ENCODE data around the gene SAMSN1. TPM values are rescaled to one million over a fixed set of nuclear protein-coding genes. Genes with fewer than 3 reads are reported as not detected.
A peak's percentile ranks its signal among the peaks of the same experiment; 100 is the strongest.
"Not testable (repeated sequence)": the region's sequence is repeated elsewhere in the genome, so short reads cannot be mapped to it uniquely, and the experiment has no call there.

The SAMSN1 gene
- total RNA-seq, 1 donor from 2014 or later, result 4.0 TPM

DNA sequence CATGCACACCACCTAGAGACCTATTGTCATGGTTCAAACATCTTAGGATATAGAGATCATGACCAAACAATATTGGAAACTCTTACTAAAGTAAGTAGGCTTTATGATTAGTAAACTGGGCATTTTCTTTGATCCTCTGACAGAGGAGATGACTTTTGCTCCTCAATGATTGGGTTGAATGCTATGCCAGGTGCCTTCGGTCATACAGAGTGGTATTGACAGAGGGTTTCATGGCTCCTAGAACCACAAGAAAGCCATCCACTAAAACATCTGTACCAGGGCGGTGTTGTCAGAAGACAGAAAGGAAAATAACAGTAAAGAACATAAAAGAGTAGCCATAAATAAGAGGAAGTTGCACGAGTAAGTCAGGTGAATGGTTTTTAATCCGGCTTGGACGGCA lies 20.8 kb upstream of the SAMSN1 start:
- DNase-seq (ENCODE audit: low read depth, low spot score), result no peak

DNA sequence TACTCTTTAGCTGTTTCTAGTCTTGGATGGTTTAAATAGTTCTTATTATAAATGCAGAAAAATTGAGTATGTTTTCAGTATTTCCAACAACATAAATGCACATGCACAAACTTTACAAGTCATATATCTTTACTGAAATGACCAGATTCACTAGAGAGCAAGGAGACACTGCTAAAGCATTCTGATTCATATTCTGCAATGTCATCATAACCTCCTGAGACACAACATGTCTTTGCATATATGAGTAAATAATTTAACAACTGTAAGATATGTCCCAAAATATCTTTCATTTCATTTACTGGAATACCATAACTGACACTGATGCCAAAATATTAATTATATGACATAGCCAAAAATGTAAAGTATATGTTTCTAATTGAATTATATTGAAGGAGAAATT lies 16.8 kb upstream of the SAMSN1 start:
- DNase-seq (ENCODE audit: low read depth, low spot score), result no peak

DNA sequence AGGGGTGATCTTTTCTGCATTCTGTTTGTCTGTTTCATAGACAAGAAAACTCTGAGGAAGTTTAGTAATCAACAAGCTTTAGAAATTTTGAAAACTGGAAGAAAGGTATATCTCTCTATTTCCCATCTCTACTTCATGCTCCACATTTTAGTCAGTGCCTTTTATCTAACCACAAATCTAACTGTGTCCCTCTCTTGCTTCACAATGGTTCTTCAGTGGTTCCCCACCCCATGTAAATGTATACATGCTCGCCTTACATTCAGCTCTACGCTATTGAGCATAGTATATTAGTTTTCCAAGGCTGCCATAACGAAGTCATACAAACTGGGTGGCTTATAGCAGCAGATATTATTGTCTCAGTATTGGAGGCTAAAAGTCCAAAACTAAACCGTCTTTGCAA lies 14.4 kb upstream of the SAMSN1 start:
- no peak for DNase-seq (ENCODE audit: low read depth, low spot score)

DNA sequence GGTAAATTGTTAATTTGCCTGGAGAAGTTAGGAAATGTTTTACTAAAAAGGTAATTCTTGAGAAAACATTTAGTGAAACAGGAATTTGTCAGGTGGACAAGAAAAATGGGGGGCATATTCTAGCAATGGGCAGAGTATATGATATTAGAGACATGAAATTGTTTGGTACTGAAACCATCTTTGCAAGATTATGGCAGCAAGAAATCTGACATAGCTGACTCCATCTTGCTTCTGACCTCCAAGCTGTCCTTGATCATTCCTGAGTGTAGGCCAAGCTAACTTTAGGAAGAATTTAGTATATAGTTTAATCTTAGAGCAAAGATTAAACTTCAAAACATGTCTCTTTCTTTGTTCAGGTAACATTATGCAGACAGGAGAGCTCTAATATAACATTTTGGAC lies 14.0 kb upstream of the SAMSN1 start:
- no peak for DNase-seq (ENCODE audit: low read depth, low spot score)

DNA sequence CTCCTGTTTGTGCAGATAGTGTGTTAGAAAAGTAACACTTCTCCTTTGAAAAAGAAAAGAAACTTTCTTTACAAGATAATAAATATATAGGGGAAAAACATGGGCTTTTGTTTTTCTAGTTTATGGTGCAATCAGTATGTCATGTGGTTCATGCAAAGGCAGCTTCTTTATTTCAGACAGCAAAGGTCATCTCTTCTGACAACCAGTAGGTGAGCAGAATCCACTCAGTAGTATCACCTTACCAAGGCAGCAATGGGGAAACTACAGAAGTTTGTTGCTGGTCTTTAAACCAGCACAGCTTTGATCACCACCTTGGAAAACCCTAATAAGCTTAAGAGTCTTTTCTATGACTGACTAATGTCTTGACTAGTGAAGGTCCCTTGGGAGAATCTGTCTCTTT lies 13.0 kb upstream of the SAMSN1 start:
- DNase-seq (ENCODE audit: low read depth, low spot score), result no peak

DNA sequence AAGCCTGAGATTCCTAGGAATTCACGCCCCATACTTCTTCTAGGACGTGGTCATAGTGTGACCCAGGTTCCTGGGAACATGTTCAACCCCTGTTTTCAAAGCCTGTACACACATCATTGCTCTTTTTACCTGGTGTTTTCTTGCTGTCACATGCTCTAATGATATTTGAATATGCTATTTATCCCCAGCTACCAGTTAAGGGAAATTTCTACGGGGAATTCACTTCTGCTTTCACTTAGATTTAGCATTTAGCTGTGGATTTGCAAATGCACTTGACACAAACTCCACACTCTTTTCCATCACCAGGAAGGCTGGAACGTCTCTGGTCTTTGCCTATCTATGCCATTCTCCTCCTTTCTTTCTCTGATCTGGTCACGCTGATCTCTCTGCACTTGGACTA lies 11.3 kb upstream of the SAMSN1 start:
- no peak for DNase-seq (ENCODE audit: low read depth, low spot score)

DNA sequence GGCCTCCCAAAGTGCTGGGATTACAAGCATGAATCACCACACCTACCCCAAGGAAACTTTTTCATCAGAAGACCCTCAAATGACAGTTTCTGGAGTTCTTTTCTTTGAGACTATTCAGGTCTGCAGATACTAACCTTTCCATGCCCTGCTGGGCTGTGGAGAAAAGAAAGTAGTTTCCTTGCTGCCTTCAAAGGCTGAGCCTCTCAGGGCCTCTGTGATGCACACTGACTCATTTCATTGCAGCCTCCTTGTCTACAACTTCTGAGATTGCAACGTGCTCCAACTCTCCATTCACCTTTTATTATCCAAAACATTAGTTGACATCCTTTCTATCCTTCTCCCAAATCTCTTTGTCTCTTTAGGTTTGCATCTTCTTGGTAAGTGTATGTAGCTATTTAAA lies 8.8 kb upstream of the SAMSN1 start:
- no peak for DNase-seq (ENCODE audit: low read depth, low spot score)

DNA sequence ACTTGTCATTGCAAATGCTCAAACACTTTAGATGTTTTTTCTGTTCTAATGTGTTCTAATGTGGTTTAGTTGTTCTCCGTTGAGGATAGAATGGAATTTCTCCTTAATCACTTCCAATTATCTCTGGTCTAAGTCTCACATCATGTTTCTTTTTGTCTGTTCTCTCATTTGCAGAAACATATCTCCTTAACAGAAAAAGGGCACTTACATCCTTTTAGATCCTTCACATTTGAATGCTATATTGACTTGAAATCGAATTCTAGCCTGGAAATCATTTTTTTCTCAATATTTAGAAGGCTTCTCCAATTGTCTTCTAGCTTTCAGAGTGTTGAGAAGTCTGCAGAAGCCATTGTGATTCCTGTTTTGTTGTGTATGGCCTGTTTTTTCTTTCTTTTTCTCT lies 7.3 kb upstream of the SAMSN1 start:
- DNase-seq (ENCODE audit: low read depth, low spot score), result no peak

DNA sequence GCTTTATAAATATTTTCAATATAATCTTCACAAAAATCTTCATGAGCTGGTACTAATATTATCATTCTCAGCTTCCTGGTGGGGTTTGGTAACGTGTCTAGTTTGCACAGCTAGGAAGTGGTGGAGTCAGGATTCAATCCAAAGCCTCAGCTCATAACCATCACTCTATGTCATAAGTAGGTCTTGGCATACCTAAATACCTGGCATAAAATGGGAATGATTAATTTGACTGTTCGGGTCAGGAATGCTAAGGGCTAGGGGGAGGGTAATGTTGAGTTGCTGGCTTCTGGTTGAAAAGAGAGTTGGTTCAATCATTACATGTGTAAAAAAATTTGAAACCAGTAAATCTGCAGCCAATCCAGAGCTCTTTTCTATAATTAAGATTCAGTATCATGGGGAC lies 5.6 kb upstream of the SAMSN1 start:
- no peak for DNase-seq (ENCODE audit: low read depth, low spot score)

DNA sequence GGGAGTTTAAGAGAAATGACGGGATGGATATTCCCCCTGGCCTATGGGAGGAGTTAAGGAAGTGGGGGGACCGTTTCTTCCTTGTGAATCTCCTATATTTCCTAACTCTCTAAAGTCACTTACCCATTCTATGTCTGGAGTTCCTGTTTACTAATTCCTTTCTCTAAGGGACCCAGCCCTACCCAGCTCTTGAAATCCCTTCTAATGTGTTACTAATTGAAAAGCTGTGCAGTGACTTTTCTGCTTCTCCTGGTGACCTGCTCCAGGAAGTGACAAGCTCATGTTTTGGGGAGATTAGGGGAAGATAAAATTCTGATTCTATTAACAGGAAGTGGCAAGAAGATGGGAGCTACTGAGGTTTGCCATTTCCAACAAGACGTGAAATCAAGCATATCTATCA lies 4.0 kb upstream of the SAMSN1 start:
- no peak for DNase-seq (ENCODE audit: low read depth, low spot score)

DNA sequence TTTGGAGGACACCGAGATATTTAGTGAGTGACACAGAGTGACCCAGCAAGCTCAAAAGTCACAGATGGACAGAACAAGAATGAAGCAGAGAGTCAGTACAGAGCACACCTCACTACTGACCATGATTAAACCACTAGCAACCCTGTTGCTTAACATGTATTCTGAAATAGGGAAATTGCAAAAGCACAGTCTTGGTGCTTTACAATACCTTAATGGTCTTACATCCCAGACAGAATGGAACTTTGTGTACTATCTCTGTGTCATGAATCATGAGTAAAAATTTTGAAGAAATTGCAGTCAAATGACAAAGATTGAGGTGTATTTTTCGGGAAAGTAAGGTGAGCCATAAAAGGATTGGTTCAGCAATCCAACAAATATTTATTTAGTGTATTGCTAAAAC lies 2.7 kb upstream of the SAMSN1 start:
- DNase-seq (ENCODE audit: low read depth, low spot score), result no peak

DNA sequence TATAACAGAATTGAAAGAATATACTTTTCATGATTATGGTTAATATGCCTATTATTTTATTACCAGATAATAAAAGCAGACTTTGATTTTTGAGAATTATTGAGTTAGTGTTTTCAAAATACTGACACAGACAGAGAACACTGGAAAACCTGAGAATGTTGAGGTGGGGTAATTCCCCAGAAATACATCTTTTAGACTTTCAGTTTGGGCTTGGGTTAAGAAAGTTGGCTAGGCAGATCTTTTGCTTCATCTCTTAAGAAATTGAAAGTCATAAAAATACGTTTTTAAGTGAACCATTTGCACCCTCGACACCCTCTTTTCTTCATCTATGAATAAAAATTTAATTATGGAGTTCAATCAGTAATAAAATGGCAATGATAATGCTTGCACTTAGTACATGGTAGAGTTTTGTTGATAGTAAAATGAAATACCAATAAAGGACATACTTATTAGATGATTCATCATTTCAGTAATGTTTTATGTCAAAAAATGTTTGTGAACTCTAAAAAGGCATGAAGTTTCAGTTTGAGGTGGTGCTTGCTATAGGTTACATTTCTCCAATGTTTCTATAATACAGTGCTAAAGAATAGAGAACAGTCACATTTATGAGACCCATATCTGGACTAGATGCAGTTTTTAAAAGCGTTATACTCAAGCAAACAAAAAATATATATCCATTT lies 1.9 kb upstream of the SAMSN1 start:
- DNase-seq (ENCODE audit: low read depth, low spot score), result no peak

DNA sequence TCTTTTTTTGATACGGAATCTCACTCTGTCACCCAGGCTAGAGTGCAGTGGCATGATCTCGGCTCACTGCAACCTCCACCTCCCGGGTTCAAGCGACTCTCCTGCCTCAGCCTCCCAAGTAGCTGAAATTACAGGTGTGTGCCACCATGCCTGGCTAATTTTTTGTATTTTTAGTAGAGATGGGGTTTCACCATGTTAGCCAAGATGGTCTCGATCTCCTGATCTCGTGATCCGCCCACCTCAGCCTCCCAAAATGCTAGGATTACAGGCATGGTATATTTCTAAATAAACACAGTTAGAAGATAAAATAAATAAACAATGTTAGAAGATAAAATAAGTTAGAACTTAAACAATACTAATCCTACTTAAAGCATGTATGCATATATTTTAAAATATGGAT lies 604 bp upstream of the SAMSN1 start:
- not testable (repeated sequence) for DNase-seq (ENCODE audit: low read depth, low spot score)

DNA sequence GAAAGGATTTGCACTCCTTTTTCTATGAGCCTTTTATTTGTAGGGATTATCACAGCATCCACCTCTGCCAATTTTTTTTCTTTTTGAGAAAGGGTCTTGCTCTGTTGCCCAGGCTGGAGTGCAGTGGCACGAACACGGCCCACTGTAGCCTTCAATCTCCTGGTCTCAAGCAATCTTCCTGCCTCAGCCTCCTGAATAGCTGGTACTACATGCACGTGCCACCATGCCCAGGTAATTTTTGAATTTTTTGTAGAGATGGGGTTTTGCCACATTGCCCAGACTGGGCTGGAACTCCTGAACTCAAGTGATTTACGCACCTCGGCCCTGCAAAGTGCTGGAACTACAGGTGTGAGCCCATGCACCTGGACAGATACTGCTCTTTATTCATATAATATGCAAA lies 2.1 kb downstream of the SAMSN1 start:
- DNase-seq (ENCODE audit: low read depth, low spot score), result no peak

DNA sequence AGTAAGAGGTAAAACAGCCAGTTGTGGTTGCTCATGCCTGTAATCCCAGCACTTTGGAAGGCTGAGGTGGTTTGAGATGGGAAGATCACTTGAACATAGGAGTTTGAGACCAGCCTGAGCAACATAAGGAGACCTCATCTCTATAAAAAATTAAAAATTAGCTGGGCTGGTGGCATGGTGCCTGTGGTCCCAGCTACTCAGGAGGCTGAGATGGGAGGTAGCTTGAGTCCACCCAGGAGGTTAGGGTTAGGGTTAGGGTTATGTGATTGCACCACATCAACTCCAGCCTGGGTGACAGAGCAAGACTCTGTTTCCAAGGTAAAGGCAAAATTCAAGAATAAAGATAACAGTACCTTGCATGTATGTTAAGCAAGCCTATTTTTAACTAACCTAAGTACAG lies 3.5 kb downstream of the SAMSN1 start:
- DNase-seq (ENCODE audit: low read depth, low spot score), result no peak

DNA sequence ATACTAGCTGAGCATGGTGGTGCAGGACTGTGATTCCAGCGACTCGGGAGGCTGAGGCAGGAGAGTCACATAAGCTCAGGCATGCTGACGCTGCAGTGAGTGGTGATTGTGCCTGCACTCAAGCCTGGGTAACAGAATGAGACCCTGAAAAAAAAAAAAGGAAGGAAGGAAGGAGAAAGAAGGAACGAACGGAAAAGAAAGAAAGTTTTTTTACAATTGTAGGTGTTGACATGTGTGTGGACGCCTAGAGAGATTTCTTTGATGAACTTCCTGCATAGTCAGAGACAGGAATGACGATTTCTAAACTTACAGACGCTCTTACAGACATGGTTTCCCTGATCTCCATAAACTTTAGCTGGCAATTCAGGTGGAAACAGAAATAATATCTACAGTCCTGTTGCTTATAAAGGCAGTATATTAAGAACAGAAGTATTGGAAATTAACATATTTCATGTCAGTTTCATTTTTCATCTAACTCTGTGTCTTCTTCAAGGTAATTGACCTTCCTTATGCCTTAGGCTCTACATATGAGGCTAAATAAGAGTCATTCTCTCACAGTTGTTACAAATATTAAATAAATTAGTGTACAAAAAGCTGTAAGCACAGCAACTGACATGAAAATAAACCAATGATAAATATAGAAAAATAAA lies 4.1 kb downstream of the SAMSN1 start:
- DNase-seq (ENCODE audit: low read depth, low spot score), result no peak

DNA sequence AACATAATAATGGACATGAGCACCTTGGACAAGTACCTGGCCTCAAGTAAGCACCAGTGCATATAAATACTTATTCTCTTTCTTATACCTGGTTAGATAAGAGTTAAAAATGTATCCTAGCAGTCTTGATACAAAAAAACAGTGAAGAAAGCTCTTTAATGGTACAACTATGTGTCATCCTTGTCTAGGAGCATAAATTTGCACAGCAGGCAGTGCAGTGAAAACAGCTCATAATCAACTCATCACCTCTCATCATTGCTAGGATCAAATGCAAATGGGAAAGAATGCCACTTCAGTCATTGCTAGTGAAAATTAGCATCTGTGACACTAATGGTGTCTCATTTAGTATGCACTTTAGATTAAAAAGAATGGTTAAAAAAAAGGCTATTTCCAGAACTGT lies 7.6 kb downstream of the SAMSN1 start:
- no peak for DNase-seq (ENCODE audit: low read depth, low spot score)

DNA sequence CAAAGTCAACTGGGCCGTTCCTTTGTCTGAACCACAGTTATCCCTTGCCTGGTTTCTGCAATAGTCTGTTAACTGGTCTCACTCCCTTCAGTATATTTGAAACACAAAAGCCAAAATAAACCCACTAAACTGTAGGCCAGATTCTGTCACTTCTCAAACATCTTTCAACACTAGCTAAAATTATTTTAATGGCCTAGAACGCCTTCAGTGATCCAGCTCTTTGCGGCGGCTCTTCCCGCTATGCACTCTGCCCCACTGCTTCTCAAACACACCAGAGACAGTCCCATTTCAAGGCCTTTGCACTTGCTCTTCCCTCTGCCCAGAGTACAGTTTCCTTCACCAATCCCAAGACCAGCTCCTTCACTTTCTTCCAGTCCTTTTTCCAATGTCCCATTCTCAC lies 9.2 kb downstream of the SAMSN1 start:
- no peak for DNase-seq (ENCODE audit: low read depth, low spot score)

DNA sequence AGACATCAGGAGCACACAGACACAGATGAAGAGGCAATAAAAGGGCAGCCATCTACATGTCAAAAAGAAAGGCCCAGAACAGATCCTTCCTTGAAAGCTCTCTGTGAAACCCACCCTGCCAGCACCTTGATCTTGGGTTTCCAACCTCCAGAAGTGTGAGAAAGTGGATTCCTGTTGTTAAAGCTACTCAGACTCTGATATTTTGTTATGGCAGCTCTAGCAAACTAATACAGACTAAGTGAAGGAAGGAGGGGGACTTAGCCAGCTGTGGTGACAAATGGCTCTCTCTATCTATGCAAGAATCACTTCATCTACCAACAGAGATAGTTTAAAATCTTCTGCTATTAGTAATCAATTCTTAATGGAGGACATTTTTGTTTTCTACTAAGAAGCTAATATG lies 10.4 kb downstream of the SAMSN1 start:
- no peak for DNase-seq (ENCODE audit: low read depth, low spot score)

DNA sequence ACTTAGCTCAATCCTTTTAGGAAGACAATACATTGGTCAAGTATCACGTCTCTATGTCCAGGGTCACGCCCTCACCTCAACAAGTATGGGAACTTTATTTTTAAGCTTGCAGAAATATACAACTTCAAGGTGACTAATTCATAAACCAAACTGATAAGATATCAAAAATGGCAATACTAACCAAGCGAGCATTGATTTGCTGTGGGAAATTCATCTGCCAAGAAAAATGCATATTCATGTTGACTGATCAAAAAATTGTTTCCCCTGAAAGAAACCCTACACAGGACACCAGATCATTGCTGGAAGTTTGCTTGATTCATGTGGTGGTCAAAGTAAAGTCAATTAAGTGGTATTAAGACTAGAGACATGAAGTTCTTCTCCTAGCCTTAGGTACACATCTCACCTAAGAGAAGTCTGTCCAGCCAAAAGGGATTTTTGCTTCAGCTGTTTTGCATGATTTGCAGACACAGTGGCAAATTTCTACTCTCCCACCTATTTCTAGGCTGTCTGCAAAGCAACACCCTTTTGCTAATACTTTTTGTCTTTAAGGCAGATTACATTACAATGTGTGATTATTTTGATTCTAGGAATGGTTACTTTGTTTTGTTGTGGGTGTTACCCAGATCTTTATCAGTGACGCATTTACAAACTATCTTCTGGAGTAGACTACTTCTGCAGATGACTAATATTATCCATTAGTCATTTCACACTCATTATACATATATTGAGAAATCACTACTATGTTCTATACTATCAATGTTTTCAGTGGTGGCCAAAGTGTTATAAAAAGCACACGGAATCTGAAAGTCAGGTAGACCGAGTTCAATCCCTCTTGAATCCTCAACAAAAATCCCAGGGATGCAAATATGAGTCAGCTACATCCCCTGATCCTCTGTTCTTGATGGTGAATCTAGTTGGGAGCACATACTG lies 12.4 kb downstream of the SAMSN1 start:
- DNase-seq (ENCODE audit: low read depth, low spot score), result peak; percentile 35

DNA sequence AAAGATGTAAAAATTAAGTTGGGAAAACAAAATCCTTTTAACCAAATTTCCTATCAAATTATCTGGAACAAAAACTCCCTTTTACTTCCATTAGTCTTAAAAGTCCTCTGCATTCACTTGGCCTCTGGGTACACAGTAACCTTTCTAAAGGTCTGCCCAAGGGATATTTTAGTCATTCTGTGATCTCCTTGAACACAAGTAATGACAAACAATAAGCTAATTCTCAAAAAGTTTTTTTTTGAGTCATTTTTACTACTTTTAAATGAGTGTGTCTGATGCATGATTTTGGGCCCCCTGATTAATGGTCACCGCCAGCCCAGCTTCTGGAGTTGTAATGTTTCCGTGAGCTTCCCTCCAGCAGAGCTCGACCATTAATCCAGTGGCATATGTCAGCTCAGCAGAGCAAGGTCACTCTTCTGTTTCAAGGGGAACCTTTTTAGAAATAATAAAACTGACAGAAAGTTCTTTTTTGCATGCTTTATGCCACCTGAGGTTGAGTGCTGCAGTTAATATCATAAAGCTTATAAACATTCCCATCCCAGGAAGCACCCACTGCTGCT lies 14.3 kb downstream of the SAMSN1 start:
- DNase-seq (ENCODE audit: low read depth, low spot score), result no peak

DNA sequence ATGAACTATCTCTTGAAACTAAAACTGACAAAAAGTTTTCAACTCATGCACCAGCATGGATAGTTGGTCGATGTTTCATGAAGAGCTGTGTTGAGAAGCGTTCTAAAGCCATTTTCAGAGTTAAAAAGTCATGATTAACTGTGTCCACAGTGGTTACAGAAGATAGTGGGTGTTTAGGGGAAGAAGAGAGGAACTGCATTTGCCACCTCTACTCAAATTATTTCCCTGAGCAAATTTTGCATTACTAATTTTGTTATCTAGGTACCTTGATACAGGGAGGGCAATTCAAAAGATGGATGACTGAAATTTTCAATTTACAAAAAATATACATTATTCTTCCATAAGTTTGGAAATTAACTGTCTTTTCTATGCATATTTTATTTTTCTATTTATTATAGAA lies 15.5 kb downstream of the SAMSN1 start:
- no peak for DNase-seq (ENCODE audit: low read depth, low spot score)
